ENCODE measurements around the gene PLPPR3.

Gene PLPPR3

DNA sequence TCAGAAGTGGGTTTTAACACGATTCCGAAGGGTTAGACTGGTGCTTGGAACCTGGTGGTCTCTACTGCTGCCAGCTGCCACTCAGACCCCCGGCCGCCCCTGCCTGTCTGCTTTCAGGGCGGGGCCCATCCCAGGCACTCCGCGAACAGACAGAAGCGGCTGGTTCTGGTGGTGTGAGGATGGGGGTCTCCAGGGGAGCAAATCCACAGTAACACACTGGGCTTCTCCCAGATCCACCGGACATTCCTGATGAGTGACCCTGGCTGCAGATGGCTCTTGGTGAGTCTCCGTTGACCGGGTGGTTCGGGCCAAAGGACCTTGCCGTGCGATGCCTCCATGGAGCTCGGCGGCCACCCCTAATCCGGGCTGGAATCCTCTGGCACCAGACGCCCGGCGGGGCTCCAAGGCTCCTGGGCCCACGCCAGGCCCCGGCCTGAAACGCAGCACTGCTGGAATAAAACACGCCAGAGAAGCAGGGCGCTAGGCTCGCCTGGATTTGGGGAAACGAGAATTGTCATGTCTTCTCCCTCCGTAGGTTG, 26.6 kb downstream of the PLPPR3 start:
- no peak for DNase-seq

DNA sequence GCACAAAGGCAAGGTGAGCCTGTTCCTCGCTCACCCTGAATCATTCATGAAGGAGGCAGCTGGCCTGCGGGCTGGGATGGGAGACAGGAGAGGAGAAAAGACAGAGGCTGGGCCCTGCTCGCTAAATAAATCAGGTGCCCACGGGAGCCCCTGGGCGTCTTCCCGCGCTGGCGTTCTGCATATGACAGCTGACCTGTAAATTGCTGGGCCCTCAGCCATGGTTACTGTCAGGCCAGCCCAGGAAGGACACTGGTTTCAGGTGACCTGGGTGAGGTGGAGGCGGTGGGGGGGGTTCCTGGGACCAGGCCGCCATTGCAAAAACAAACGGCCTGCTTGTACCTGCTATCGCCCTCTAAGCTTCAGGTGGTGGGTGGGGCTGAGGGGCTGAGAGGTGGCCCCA, 27.9 kb downstream of the PLPPR3 start:
- DNase-seq = no peak

DNA sequence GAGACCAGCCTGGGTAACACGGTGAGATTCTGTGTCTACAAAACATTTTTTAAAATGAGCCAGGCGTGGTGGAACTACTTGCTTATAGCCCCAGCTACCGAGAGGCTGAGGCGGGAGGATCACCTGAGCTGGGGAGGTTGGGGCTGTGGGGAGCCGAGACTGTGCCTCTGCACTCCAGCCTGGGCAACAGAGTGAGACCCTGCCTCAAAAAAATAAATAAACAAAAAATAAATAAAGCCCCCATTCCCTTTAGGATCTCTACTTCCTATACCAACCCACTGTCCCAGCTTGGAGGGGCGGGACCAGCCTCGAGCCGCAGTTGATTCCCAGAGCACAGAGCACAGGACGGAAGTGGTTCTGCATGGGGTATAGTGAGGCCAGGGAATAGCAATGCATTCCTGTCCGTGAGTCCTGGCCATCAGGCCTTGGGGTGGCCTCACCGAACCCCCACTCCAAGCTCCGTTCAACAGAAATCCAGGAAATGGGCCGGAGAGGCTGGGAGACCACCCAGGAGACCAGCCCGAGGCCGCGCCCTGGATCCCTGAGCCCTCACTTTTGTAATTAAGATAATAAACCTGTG, 29.4 kb downstream of the PLPPR3 start:
- no peak for DNase-seq

DNA sequence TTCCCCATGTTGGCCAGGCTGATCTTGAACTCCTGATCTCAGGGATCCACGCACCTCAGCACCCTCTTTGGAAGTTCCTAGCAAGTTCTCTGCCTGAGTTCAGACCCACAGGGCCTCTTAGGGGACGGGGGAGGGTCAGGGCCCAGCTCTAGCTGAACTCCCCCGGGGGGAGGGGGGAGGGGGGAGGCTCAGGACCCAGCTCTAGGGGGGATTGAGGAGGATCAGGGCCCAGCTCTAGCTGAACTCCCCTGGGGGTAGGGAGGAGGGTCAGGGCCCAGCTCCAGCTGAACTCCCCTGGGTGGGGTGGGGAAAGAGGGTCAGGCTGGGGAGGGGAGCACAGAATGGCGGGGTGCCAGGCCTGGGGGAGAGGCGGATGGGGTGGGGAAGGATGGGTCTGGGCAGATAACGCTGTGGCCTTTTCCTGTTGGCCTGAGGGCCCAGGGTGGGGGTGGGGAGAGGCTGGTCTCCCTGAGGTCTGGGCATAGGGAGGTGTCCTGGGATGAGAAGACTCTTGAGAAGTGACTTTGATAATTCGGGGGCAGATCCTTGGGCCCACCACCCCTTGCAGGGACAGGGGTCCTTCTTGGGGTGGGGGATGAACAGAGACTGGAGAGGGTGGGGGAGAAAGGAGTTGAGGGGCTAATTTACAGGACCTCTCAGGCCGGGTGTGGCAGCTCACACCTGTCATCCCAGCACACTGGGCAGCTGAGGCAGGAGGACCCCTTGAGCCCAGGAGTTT, 30.0 kb downstream of the PLPPR3 start:
- DNase-seq = no peak

DNA sequence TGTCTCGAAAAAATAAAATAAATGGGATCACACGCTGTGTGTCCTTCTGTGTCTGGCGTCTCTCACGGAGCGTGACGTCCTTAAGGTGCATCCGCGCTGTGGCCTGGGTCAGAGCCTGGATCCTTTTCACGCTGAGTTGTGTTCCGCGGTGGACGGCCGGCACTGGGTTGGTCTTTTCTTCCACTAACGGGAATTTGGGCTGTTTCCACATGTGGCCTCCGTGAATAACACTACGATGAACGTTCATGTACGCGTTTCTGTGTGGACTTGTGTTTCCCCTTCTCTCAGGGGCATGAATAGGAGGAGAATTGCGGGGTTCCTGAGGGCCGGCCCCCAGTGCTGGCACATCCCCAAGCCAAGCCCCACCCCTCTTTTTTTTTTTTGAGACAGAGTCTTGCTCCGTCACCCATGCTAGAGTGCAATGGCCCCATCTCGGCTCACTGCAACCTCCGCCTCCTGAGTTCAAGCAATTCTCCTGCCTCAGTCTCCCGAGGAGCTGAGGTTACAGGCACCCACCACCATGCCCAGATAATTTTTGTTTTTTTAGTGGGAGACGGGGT, 30.7 kb downstream of the PLPPR3 start:
- DNase-seq = no peak

DNA sequence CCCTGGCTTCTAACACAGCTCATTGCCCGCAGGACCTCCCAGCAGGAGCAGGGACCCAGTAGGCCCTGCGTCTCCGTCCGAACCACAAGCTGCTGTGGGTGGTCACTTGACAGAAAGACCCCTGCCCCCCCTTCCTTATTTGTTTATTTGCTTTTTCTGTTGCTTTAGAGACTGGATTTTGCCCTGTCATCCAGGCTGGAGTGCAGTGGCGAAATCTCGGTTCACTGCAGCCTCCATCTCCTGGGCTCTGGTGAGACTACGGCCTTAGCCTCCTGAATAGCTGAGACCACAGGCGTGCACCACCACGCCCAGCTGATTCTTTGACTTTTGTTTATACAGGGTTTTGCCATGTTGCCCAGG, 32.1 kb downstream of the PLPPR3 start:
- no peak for DNase-seq

DNA sequence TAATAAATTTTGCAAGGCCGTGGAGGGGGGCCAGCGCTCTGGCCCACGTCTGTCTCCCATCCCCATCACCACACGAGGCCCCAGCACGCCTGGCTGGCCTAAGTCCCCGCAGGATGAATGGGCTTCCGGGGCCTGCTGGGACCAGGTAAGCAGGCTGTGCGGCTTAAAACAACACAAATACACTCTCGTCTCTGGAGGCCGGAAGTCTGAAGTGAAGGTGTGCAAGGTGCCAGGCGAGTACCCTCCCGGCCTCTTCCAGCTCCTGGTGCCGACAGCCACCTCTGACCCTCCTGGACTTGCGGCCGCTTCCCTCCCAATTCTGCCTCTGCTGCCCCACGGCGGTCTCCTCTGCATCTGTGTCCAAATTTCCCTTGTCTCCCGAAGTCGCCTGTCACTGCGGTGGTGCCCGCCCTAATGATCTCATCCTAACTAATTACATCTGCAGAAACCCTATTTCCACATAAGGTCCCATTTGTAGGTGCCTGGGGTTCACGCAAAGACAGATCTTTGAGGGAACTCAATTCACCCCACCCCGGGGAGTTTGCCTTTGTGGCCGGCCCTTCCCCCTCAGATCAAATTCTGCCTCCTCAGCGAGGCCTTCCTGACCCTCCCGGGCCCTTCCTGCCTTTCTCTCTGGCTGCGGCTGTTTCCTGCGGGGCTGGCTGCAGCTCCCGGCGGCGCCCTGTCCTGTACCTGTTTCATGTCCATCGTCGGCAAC, 32.6 kb downstream of the PLPPR3 start:
- DNase-seq = no peak

DNA sequence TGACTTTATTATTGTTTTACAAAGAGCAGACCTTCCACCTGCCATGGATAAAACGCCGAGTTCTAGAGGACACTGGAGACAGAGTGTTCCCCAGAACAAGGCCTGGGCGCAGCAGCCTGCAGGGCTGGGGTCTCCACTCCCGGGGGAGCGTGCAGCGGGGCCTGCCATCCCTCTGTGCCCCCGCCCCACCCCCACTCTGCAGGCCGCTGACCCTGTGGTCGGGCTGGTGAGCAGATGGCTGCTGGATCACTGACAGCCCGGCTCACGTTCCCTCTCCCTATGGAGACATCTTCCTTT, 33.1 kb downstream of the PLPPR3 start:
- no peak for DNase-seq

DNA sequence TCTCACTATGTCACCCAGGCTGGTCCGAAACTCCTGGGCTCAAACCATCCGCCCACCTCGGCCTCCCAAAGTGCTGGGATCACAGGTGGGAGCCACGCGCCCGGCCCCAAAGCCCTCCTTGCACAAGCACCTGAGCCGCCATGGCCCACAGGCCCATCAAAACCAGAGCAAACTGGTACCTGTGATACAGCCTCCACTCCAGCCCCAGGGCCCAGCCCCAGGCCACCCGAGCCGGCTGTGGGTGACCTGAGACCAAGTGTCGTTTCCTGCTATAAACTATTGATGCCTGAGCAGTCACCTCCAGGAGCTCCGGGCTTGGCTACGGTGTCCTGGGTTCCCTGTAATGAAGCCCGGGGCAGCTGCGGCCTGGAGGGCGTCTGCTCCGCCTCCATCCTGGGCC, 34.2 kb downstream of the PLPPR3 start:
- no peak for DNase-seq

DNA sequence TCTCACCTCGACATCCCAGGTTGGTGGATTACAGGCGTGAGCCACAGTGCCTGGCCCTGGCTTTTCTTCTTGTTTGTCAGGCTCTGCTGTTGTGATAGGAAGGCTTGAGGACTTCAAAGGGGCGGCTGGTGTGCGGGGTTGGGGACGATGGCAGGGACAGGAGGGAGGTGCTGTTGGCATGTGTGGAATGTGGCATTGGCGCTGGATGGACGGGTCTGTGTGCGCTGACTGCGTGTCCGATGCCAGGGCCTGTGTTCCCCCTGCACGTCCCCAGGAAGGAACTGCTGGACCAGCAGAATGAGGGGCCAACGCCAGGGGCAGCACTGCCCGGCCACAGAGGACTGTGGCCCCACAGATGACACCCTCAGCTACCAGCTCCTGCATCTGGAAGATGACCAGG, 37.2 kb downstream of the PLPPR3 start:
- DNase-seq = no peak

DNA sequence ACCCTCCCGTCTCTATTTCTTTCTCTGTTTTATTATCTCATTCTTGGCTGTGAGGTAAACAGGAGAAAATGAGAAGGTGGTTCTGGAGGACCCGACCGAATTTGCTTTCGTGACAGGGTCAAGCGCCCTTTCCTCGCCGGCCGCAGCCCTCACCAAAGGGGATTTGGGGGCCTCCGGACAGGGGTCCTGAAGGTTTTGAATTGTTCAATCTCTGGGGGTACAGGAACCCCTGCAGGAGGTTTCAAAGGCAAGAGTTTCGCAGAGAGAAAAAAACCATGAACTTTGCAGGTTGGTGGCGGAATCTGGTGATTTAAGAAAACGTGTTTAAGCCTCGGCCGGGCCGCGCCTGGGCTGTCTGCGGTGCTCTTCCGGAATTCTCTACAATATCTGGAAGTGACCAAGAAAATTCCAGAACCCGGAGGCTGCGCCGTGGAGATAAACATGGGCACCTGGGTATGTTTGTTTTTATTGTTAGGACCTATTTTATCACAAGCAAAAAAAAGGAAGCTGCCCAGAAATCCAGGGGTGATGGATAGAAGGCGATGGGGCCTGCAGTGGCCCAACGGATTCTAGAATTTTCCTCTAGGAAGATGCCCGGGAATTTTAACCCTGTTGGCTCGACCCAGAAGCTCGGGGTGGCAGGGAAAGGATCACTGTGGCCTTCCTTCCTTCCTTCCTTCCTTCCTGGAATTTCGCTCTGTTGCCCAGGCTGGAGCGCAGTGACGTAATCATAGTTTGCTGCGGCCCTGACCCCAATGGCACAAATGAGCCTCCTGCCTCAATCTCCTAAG, 38.7 kb downstream of the PLPPR3 start:
- DNase-seq = no peak

DNA sequence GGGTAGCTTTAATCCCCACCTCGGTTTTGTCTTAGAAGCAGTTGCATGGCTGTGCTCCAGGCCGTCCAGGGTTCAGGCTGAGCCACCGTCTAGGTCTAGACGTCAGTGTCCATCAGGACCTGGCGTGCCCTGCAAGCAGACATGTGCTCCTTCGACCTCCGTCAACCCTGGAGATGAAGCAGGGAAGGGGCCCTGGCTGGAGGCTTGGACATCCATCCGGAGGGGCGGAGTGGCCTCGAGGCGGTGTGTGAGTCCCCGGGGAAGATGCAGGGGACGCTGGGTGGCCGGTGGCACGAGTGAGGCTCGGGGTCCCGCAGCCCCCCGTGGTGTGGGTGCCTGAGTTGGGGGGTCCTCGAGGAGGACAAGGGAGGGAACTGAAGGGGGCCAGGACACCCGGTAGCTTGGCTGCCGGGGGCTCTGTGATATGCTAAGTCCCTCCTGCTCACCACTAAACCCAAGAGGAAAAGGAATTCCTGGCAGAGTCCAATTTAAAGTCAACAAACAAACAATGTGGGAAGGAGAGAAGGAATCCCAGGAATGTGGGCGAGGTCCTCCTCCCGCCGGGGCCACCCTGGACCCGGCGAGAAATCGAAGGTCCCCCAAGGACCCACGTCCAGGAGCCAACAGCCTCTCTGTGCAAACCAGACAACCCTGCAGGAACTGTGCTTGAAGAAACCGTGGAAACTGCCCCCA, 39.4 kb downstream of the PLPPR3 start:
- DNase-seq = no peak

DNA sequence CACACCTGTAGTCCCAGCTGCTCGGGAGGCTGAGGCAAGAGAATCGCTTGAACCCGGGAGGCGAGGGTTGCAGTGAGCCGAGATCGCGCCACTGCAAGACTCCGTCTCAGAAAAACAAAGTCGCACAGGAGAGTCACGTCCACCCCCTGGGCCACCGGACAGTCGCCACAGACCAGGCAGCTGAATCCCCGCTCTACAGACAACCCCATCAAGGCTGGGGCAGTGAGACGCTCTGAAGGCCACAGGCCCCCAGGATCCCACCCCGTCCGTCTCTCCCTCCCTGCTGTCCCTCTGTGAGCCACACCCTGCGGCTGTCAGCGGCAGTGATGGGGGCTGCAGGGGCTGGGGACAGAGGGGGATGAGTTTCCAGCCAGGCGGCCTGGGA, 40.0 kb downstream of the PLPPR3 start:
- DNase-seq = no peak

DNA sequence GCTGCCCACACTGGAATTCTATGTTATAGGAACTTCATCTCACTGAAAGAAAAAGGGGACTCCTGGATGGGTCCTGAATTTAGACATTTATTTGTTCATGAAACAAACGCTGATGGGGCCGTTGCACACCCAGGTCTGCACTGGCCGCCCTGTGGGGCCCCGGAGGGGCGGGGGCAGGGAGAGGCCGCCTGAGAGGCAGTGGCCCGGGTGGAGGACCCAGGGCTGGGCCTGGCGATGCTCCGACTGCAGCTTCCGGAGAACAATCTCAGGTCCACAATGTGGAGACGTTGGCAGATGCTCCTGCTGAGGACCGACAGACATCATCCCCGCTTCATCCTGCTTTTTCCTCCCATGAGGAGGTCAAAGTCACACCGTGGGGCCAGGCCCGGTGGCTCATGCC, 40.8 kb downstream of the PLPPR3 start:
- DNase-seq = no peak

DNA sequence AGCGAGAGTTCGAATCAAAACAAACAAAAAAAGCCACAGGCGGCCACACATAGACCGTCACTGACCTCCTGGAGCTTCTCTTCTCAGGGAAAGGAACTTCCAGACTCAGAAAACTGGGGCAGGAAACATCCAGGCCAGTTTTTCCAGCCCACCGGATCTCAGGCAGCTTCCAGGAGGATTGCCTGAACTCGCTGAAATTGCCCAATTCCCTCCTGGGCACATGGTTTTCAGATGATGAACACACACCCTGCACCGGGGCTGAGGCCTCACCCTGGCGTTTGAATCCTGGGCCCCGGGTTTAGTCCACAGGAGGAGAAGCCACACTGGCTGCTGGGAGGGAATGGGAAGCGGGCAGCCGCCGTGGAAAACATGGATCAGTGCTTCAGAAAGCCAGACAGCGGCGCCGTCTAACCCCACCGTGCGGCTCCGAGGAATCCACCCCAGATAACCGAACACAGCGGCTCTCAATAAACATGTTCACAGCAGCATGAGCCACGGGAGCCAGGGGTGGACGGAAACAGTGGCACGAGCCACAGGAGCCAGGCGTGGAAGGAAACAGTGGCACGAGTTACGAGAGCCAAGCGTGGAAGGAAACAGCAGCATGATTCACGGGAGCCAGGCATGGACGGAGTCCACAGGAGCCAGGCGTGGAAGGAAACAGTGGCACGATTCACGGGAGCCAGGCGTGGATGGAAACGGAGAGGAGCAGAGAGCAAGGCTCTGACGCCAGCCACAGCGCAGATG, 42.7 kb downstream of the PLPPR3 start:
- no peak for DNase-seq

DNA sequence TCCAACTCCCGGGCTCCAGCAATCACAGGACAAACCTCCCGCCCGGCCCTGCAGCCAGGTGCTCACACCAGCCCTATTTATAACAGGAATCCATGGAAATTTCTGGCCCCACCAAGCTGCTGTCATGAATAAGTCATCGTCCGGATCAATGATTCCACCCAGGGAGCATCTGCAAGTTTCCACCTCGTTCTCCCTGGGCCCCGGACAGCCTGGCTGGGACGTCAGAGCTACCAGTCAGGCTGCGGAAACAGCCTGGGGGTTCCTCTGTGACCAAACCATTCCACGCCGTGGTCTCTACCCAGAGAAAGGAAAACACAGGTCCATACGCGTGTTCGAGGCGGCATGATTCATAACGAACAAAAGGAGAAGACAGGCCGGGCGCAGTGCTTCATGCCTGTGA, 45.2 kb downstream of the PLPPR3 start:
- no peak for DNase-seq

DNA sequence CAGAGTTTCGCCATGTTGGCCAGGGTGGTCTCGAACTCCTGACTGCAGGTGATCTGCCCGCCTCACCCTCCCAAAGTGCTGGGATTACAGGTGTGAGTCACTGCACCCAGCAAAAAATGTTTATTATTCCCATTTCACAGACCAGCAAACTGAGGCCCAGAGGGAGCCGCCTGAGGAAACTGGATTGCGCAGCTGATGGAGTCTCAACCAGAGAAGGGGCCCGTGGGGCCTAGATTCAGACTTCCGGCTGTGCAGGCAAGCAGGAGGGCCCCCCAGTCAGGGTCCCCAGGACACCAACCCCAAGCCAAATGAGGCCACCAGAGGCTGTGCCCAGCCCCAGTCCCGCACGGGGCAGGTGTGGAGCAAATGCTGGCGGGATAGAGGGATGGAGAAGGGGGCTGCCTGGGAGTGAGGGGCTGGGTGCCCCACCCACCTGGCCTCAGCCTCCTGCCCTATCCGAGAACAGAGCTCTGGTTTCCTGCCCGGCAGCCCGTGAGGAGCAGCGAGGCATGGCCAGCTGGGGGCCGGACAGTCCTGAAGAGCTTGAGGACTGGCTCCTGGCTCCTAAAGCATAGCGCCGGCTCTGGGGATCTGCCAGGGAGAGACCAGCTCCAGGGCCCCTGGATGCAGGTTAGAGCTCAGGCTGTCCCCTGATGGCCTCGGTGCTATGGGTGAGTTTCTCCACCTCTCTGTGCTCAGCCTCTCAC, 48.9 kb downstream of the PLPPR3 start:
- DNase-seq = no peak

DNA sequence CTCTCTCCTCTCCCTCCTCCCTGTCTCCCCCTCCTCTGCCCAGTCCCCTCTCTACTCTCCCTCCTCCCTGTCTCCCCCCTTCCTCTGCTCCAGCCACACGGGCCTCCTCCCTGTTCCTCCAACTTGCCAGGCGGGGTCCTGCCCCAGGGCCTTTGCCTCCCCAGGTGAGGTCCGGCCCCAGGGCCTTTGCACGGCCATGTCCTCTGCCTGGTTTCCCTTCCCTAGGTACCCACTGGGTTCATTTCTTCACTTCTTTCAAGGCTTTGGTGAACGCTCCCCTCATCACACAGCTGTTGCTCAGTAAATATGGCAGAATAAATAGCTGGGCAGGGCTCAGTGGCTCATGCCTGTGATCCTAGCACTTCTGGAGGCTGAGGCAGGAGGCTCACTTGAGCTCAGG, 49.7 kb downstream of the PLPPR3 start:
- DNase-seq = no peak

DNA sequence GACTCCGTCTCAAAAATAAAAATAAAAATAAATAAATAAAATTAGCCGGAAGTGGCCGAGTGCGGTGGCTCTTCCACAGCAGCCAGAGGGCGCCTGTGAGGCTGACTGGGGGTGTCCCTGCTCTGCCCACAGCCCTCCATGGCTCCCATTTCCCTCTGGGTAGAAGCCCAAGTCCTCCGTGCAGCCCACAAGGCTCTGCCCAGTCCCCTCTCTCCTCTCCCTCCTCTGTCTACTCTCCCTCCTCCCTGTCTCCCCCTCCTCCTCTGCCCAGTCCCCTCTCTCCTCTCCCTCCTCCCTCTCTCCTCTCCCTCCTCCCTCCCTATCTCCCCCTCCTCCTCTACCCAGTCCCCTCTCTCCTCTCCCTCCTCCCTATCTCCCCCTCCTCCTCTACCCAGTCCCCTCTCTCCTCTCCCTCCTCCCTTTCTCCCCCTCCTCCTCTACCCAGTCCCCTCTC, 50.4 kb downstream of the PLPPR3 start:
- DNase-seq = no peak

DNA sequence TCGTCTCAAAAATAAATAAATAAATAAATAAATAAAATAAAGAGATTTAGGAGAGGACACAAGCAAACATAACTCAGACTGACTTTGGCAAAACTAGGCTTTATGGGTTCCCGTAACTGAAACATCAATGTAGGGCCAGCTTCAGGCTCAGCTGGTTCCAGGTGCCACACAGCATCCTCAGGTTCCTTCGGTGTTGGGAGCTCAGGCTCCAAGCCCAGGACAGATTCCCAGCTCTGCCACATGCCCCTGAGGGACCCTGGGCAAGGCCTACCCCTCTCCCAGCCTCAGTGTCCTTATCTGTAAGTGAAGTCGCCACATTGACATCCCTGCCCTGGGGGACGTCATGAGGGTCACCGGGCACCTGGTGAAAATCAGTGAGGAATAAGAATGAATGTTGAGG, 52.1 kb downstream of the PLPPR3 start:
- DNase-seq = no peak

DNA sequence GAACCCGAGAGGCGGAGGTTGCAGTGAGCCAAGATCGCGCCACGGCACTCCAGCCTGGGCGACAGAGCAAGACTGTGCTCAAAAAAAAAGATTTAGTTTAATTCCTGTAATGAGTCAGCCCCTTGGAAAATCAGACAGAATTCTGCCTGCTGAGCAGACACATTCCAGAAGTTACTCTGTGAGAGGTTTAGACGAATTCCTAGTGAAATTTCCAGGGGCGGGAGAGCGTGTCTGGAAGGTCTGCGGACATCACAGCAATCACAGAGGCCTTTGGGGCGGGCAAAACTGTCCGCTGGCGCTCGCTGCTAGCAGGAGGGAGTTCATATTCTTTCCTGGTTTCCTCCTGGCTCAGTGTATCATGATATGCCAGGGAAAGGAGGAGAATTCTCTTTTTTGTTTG, 53.3 kb downstream of the PLPPR3 start:
- no peak for DNase-seq

Measured in NCI-H1105 treated with DMSO at 0.1 percent for 48 hours (cell line).